Uterus (tissue), 4 donors: ENCODE measurements around the gene B3GALT5. TPM values are rescaled to one million over a fixed set of nuclear protein-coding genes. Genes with fewer than 3 reads are reported as not detected.
A peak's percentile ranks its signal among the peaks of the same experiment; 100 is the strongest.

Experiments
- DNase-seq, 2 donors: peaks; one replicate each; pipeline ENCODE4 v3.0.0-alpha.2; 2019 to 2020
- H3K27ac ChIP-seq, 2 donors: fragments of 200-600 bp; sonication (generic); 1 replicate in 1 of 2; 2 replicates in 1 of 2; pipeline ENCODE4 v1.5.1; 2016 to 2018
- H3K27me3 ChIP-seq, 2 donors: fragments of 200-600 bp; sonication (generic); one replicate each; pipeline ENCODE4 v1.5.1; 2018 to 2019; ENCODE audit warnings: control low read depth in 1 of 2
- H3K36me3 ChIP-seq, 2 donors: fragments of 200-600 bp; sonication (generic); one replicate each; pipeline ENCODE4 v1.5.1; 2019; ENCODE audit warnings: control low read depth in 1 of 2
- H3K4me1 ChIP-seq, 2 donors: fragments of 200-600 bp; sonication (generic); one replicate each; pipeline ENCODE4 v1.5.1; 2018 to 2019; ENCODE audit warnings: control low read depth in 1 of 2
- H3K4me3 ChIP-seq, 2 donors: fragments of 200-600 bp; sonication (generic); 1 replicate in 1 of 2; 2 replicates in 1 of 2; pipeline ENCODE4 v1.5.1; 2018 to 2019; ENCODE audit warnings: mild to moderate bottlenecking in 1 of 2
- H3K9me3 ChIP-seq, 2 donors: fragments of 200-600 bp; sonication (generic); one replicate each; pipeline ENCODE4 v1.5.1; 2019; ENCODE audit warnings: control low read depth in 1 of 2
- CTCF ChIP-seq, 4 experiments: fragments of 200-600 bp in 2 of 4; fragments of 450-650 bp in 2 of 4; sonication (generic) in 2 of 4; IDR thresholded peaks; one replicate each; pipeline ENCODE4 v1.5.1; 2016 to 2019; ENCODE audit warnings: antibody characterized with exemption in 4 of 4, mild to moderate bottlenecking in 2 of 4, moderate library complexity in 1 of 4
- POLR2A ChIP-seq, 2 donors: fragments of 450-650 bp; IDR thresholded peaks; one replicate each; pipeline ENCODE4 v1.6.1; 2016; ENCODE audit warnings: antibody characterized with exemption in 2 of 2, mild to moderate bottlenecking in 1 of 2, moderate library complexity in 1 of 2
- intact Hi-C: fragments of 100-400 bp; cut with DNase I; formaldehyde crosslinking; loops from one replicate; pipeline ENCODE4 v1.15.1; 2023; ENCODE audit warnings: low total_unique reads
- total RNA-seq, 4 donors: library from RNA; depleted of rRNA in 3 of 4; stranded (reverse); fragments of >200 nt in 3 of 4; gene quantifications; one replicate each; pipeline versions ENCODE4 v1.1.0 to v1.2.4, GENCODE V29; 2014 to 2023
- donor health status: DM: yes; HTN: yes; CAD: no.

B3GALT5 gene
- total RNA-seq, 4 donors from 2014 or later, result 0.26 to 2.7 (median 0.65) TPM

- TF ChIP-seq CTCF (IDR thresholded peaks at IDR 0.05) (no peak), POLR2A (IDR thresholded peaks at IDR 0.05) (no peak)
- Histone ChIP-seq H3K36me3 (no peaks in the 10 kb centered on the region), H3K27me3 (no peaks in the 10 kb centered on the region), H3K27ac (no peak overlapping the region), H3K9me3 (no peaks in the 10 kb centered on the region), H3K4me1 (no peaks in the 10 kb centered on the region), H3K4me3 (no peak overlapping the region)
- intact Hi-C loops, result no loop called here
- no peak for DNase-seq
Observed at GRCh38 chr21:39604951-39605350, 7.8 kb upstream of the B3GALT5 start.

- Histone ChIP-seq H3K36me3 (no peaks in the 10 kb centered on the region), H3K4me1 (peaks cover 0 to 4% of the 10 kb centered on the region in 2 donors), H3K9me3 (no peaks in the 10 kb centered on the region), H3K4me3 (no peak overlapping the region), H3K27me3 (peaks cover 0 to 4% of the 10 kb centered on the region in 2 donors), H3K27ac (no peak overlapping the region)
- TF ChIP-seq CTCF (IDR thresholded peaks at IDR 0.05), result no peak
- TF ChIP-seq POLR2A (IDR thresholded peaks at IDR 0.05), result no peak
- intact Hi-C loops, result no loop called here
- DNase-seq, result no peak
Observed at GRCh38 chr21:39610703-39611102, 2.0 kb upstream of the B3GALT5 start.

GRCh38 chr21:39611551-39612190 lies 1.1 kb upstream of the B3GALT5 start:
- no peak for DNase-seq
- H3K27me3 ChIP-seq, result peaks cover 0 to 4% of the 10 kb centered on the region in 2 donors
- no peak for TF ChIP-seq CTCF (IDR thresholded peaks at IDR 0.05)
- TF ChIP-seq POLR2A (IDR thresholded peaks at IDR 0.05), result no peak
- H3K36me3 ChIP-seq, result no peaks in the 10 kb centered on the region
- intact Hi-C loops, result no loop called here
- no peak overlapping the region for H3K27ac ChIP-seq
- H3K9me3 ChIP-seq, result no peaks in the 10 kb centered on the region
- H3K4me1 ChIP-seq, result peaks cover 0 to 4% of the 10 kb centered on the region in 2 donors
- no peak overlapping the region for H3K4me3 ChIP-seq

GRCh38 chr21:39613041-39613934 lies 548 bp downstream of the B3GALT5 start:
- Histone ChIP-seq H3K4me3 (peak overlapping the region; percentile 19 to 38), H3K9me3 (no peaks in the 10 kb centered on the region), H3K4me1 (peaks cover 0 to 4% of the 10 kb centered on the region in 2 donors), H3K27me3 (peaks cover 0 to 4% of the 10 kb centered on the region in 2 donors), H3K27ac (no peak overlapping the region), H3K36me3 (no peaks in the 10 kb centered on the region)
- TF ChIP-seq CTCF (IDR thresholded peaks at IDR 0.05), result no peak
- TF ChIP-seq POLR2A (IDR thresholded peaks at IDR 0.05), result no peak
- intact Hi-C loops, result no loop called here
- DNase-seq, result no peak

- no peak for TF ChIP-seq CTCF (IDR thresholded peaks at IDR 0.05)
- no peak for DNase-seq
- Histone ChIP-seq H3K27me3 (peaks cover 0 to 4% of the 10 kb centered on the region in 2 donors), H3K36me3 (no peaks in the 10 kb centered on the region), H3K4me3 (no peak overlapping the region), H3K27ac (no peak overlapping the region), H3K9me3 (no peaks in the 10 kb centered on the region), H3K4me1 (peaks cover 0 to 4% of the 10 kb centered on the region in 2 donors)
- intact Hi-C loops, result no loop called here
Observed at GRCh38 chr21:39616211-39616772, 3.6 kb downstream of the B3GALT5 start.
